8988T (cell line): ENCODE data around the gene KLK12.
"Not testable (repeated sequence)": the region's sequence is repeated elsewhere in the genome, so short reads cannot be mapped to it uniquely, and the experiment has no call there.

Experiments
- DNase-seq: peaks from one replicate; pipeline ENCODE4 v3.0.0; 2011

The KLK12 gene

DNA sequence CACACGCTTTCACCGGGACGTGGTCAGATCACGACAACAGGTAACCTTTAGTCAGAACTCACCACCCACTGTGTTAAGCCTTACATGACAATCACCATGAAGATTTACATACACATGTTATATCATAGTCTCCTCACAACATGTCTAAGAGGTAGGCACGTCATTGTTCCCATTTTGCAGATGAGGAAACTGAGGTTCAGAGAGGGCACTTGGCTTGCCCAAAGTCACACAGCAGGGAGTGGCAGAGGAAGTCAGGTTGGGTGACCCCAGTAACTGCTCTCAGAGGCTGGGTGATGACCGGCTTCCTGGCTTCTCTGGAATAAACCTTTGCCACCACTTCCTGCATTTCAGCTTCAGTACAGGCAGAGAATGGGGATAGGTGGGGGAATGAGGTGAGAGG is 20.6 kb downstream of the KLK12 start:
- DNase-seq: no peak

DNA sequence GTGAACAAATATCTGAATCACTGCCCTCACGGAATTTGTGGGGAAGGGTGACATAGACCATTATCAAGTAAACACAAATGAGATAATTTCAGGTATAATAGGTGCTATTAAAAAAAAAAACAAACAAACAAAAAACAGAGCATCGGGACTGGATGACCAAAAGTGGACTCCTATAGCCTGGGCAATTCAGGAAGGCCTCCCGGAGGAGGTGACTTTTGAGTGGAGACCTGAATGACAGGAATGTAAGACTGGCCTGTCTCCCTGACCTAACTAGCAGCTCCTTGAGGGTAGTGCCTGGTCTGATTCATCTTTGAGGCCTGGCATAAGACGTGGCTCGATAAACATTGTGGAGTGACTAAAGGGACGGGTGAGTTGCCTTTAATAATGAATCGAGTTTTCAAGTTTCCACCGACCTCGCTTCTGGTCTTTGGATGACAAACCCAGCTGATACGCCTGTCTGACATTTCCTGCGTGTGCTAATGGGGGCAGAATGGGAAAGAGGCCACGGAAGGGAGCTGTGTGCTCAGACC is 22.1 kb downstream of the KLK12 start:
- DNase-seq: no peak

DNA sequence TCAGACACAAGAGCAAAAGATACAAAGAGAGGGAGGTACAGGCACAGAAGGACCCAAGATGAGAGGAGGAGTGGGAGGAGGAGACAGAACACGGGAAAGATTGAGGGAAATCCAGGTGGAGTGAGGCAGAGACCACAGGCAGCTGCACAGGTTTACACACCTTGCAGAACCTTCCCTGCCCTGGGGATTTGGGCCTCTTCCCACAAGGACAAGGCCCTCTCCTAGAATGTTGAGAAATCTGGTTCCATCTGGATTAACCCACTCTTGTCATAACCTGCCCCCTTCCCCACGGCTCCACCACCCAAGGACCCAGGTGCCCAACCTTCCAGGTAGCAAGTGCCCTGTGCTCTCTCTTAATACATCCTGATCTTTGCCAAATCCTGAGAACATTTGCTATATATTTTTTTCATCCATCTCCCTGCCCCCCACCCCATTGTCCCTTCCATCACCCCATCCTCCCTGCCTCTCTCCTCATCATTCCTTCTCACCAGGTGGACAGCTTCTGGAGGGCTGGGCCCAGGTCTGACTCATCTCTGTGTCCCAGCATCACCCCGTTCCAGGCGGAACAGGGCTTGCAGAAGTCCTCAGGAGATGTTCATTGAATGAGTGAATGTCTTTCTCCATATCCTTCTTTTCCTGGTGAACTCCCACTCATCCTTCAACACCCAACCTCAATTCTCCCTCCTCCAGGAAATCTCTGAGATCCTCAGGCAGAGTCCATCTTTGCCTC is 24.6 kb downstream of the KLK12 start:
- no peak for DNase-seq

DNA sequence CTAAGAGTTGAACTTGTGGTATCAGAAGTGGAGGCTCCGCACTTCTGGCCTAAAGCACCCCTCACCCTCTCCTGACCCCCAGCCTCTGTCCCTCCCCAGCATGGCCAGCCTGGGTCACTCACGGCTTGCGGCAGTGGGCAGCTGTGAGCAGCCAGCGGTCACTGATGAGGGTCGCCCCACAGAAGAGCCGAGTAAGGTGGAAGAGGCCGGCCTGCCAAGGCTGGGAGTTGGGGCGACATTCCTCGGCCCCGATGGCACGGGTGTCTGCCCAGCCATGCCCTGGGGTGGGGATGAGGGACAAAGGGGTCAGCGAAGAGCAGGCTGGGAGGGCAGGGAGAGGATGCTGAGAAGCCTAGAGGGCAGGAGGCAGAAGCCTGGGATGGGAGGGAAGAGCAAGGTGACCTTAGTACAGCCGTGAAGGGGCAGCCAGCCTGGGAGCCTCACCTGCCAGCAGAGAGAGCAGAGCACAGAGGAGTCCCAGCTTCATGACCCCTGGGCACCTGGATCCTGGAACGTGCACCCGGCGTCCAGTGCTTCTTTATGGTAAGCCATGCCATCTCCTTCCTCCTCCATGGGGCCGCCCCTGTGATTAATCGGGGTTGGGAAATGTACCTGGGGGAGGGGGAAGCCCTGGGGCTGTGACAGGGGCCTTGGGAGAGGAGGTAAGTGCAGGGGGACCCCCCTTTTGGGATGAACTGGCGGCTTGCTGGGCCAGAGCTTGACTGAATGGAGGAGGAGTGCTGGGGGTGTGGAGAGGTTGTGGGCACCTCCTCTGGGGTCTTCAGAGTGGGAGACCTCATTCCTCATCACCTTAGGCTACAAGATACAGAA is 25.5 kb downstream of the KLK12 start:
- DNase-seq: no peak

DNA sequence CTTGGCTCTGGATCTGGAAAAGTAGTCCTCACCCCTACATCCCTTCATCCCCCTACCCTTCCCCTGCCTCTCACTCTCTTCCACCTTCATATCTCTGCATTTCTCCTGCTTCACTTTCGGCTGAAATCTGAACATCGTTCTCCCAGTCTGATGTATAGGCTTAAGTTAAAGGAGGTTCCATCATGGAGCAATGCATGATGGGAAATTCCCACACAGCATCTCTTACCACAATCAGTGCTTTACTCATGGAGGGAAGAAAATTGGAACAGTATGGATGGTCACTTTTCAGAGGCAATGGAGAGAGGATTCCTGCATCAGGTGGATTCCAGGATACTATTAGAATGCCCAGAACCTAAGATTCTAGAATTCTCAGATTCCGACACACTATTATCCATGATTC is 27.3 kb downstream of the KLK12 start:
- DNase-seq: no peak

DNA sequence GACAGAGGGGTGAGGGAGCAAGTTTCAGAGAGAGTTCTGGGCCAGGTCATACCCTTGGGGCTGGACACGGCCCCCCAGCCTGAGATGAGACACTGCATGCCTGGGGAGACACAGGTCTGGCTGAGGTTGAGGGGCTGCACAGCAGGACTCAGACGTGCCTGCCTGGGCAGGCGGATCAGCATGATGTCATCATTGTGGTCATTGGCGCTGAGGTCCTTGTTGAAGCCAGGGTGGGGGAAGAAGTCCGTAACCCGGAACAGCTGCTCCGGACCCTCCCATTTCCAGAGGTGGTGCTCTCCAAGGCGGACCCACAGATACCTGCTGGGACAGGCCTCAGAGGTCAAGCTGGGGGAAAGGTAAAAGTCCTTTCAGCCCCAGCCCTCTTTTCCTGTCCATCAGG is 28.4 kb downstream of the KLK12 start:
- no peak for DNase-seq

DNA sequence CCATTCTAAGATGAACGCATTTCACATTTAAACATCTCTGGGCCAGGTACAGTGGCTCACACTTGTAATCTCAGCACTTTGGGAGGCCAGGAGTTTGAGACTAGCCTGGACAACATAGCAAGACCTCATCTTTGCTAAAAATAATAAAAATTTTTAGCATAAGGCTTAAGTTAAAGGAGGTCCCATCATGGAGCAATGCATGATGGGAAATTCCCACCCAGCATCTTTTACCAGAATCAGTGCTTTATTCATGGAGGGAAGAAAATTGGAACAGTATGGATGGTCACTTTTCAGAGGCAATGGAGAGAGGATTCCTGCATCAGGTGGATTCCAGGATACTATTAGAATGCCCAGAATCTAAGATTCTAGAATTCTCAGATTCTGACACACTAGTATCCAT is 29.6 kb downstream of the KLK12 start:
- DNase-seq: no peak

DNA sequence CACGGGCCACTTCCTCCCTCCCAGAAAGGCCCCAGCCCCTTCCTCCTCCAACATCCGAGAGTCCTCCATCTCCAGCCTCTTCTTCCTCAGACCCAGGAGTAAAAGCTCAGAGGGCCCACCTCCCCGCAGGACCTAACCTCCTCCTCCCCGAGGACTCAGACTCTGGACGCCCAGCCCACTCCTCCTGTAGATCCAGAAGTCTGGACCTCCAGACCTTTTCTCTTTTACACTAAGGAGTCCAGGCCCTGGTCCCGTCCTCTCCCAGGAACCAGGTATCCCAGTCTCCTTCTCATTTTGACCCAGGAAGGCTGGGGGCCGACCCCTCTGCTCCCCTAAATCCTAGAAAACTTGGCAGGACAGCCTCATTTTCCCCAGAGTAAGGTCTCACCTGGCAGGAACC is 31.5 kb downstream of the KLK12 start:
- no peak for DNase-seq

DNA sequence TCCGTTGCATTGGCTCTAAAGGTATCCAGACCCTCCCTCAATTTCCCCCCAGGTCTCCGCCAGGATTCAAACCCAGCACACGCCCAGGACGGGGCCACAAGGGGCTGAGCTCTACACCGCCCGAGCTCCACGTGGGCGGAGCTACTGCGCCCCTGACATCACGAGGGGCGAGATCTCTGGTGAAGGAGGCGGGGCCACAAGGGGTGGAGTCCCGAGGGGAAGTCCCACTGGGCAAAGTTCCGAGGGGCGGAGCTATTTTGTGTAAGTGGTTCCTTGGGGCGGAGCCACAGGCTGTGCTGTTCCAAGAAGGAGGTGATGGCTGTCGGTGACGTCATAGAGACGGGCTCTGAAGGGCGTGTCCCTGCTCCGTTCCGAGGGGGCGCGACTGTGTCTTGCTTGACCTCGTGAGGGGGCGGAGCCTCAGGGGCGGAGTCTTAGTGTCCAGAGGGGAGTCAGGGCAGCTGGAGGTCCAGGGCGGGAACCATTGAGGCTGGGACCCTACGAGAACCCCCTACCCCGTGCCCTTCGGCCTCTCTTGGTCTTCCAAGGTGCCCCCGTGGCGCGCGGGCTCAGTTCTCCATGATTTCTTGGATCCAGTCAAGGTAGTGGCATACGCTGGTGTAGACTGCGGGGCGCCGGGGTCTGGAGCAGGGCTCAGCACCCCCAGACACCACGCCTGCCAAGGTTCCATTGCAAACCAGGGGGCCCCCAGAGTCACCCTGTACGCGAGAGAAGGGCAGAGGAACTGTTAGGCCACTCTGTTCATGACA is 32.1 kb downstream of the KLK12 start:
- no peak for DNase-seq

DNA sequence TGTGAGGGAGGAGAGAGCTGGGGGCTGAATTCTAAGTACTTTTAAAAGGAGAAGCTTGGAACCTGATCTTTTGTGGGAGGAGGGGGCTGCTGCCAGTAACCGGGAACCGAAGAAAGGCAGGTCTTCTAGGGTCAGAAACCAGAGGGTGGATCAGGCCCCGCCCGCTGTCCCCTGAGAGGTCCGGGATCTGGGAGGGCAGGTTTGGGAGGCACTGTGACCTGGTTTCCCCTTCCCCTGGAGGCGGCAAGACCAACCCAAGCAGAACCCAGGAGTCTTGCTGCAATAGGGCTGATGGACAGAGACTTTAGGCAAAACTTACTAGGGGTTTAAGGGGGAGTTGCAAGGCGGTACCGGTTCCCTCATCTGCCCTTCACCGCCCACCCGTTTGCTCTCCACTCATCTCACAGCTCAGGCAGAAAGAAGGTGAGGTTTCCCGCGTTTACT is 32.7 kb downstream of the KLK12 start:
- DNase-seq: no peak

DNA sequence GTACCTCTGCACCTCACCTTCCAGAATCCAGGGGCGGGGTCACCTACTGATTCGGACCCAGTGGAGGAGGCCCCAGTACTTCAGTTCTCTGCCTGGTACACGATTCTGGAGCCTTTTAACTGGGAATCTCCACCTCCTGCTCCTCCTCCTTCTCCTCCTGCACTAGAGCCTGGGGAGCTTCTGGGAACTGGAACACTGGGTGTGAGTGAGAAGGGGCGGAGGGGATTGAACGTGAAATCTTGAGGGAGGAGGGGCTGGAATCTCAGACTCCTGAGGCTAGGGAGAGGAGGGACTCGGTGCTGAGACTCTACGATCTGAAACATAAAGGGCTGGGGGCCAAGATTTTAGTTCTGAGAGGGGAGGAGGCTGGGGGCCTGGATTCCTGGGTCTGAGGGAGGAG is 33.3 kb downstream of the KLK12 start, which contains the start of gene KLK8:
Gene KLK8, minus strand, starts transcription at position 90 of the 400 bp plus-strand sequence. CDS start 437 bp downstream, outside the sequence.
- DNase-seq: no peak

DNA sequence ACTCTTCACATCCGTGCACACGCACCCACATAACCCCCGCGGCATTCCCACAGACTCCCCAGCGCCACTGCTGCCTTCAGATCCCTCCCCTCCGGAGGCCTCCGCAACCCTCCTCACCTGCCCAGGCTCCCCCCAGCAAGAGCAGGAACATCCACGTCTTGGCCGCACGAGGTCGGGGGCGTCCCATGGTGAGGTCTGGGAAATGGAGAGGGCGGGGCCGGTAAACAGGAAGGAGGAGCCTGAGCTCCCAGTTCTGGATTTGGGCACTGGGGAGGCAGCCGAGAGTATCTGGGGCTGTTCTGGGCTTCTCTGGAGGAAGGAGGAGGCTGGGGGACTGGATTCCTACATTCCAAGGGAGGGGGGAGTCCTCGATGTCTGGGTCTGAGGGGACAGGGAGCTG is 33.8 kb downstream of the KLK12 start:
- DNase-seq: no peak

DNA sequence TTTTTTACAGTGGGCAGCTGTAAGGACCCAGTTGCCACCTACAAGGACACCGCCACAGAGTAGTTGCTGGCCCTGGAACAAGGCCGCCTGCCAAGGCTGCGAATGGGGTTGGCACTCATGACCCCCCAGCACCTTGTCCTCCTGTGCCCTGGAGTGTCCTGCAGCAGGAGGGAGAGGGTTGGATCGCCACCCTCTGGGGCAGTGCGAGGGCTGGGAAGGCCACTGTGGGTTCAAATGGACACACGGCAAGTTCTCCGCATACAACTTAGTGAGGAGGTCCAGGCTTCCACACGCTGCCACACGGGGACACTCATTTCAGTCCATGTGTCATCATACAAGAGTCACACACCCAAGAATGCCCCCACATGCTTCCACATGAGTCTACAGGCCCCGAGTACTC is 34.4 kb downstream of the KLK12 start:
- DNase-seq: no peak

DNA sequence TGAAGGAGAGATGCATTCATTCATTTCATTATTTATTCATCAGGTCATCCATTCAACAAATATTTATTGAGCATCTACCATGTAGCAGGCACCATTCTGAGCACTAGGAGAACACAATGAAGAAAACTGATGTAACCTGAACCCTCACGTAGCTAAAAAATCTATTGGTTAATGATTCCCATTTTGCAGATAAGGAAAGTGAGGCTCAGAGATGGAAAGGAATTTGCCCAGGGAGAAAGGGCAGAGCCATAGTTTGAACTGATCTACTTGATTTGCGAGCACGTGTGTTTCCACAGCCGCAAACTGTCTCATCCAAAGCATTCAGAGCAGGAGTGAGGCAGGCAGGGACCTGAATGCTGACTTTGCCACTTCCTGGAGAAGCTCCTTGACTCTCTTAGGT is 36.1 kb downstream of the KLK12 start:
- no peak for DNase-seq

DNA sequence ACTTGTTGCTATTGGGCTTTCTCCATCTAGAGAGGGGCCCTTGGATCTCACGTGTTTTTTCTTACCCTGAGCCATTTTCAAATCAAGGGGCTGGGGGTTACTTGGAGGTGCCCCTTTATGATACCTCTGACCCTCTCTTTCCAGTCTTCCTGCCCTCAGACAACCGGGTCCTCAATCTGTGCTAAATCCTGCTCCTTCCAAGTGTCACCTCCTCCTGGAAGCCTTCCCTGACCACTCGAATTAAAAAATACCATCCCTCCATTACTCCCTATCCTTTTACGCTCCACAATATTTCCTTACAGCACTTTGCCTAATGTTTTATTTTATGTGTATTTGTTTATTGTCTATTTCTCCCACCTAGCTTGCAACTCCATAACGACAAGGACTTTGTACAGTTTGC is 36.7 kb downstream of the KLK12 start:
- DNase-seq: no peak

DNA sequence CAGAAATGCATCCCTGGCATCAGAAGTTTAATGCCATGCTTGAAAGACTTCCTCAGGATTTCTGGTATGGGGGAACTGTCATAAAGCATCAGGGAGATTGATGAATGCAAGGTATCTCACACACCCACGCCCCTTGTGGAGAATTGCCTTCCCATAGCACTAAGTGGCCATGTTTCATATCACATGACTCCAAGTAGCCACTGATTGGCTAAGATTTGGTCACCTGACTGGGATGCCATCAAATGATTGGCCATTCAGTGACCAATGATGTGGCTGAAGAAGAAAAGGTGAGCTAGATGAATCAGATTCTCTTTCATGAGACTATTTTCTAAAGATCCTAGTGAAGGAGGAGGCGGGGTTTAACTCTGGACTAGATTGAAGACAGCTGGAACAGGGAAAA is 40.7 kb downstream of the KLK12 start:
- DNase-seq: no peak

DNA sequence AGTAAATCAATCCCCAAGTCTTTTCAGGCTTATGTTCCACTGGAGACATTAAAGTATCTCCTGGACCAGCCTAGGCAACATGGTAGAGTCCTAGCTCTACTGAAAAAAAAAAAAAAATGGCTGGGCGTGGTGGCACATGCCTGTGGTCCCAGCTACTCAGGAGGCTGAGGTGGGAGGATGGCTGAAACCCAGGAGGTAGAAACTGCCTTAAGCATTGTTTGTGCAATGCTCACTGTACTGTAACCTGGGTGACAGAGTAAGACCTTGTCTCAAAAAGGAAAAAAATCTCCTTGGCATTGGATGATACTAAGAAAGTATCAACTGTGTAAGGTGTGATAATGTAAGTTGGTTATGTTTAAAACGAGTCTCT is 42.2 kb downstream of the KLK12 start:
- no peak for DNase-seq

DNA sequence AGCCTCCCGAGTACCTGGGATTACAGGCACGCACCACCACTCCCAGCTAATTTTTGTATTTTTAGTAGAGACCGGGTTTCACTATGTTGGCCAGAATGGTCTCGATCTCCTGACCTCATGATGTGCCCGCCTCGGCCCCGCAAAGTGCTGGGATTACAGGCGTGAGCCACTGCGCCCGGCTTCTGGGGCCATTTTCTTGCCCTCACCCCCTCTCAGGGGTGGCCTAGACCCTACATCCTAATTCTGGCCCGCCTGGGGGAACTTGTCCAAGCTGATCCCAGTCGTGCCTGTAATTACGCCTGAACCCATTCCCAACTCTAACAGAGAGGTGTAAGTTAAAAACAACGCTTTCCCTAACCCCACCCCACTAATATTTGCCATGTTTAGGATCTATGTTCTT is 50.4 kb downstream of the KLK12 start:
- not testable (repeated sequence) for DNase-seq

DNA sequence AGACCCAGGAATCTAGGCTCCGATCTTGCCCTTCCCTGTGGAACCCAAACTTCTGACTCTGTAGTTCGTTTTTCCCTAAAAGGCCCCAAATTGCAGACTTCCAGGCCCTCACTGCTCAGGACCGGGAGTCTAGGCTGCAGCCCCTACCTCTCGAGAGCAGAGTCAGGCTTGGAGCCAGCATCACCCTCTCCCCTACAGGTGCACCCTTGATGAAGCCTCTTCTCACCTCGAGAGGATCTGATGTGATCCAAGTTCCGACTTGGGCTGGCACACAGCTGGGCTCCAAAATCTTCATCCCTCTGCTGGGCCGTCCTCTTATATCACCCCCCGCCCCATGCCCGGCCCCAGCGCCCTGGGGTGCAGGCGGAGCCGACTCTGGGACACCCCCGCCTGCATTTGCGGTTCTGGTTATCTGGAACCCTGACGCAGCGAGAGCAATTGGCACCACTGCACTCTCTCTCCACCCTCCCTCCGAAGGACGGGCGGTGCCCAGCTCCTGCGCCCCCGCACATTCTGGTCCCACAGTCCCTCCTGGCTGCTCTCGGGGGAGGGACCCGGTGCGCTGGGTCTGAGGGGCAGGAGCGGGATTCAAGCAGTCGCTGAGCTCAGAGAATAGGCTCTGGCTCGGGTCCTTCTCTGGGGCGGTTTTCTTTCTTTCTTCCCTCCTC is 51.0 kb downstream of the KLK12 start, which contains the start of gene KLK7:
Gene KLK7, minus strand, starts transcription at position 293 of the 668 bp plus-strand sequence. CDS start 1,518 bp downstream, outside the sequence.
- DNase-seq: no peak

DNA sequence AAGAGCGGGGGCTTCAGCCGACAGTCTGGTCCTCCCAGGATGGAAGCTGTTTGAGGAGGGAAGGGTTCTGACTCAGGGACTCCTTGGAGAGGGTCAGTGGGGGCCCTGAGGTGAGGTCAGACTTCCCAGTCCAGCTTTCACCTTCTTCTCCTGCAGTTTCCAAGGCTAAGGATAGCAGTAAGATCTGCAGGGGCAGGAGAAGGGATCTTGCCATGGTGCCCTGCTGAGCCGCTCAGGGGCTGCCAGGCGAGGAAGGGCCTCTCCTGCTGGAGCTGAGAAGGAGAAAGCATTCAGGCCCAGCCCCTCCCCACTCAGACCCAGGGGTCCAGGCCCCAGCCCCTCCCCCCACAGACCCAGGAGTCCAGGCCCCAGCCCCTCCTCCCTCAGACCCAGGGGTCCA is 52.6 kb downstream of the KLK12 start:
- DNase-seq: no peak

DNA sequence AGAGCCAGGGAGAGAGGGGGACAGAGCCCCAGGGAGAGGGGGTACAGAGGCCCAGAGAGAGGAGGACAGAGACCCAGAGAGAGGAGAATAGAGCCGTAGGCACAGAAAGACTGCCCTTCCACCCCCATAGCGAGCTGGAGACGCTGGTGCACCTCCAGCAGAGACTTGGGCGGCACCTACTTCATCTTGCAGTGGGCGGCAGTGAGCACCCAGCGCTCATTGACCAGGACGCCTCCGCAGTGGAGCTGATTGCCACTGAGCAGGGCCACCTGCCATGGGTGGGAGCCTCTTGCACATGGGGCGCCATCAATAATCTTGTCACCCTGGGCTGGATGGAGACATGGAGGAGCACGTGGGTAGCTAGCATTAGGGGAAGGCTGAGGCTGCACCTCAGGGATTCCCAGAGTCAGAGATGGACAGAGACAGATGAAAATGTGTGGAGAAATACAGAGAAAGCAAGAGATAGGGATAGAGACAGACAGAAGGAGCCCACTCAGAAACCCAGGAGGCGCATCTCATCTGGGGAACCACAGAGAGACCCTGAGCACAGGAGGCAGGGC is 53.1 kb downstream of the KLK12 start:
- DNase-seq: no peak

DNA sequence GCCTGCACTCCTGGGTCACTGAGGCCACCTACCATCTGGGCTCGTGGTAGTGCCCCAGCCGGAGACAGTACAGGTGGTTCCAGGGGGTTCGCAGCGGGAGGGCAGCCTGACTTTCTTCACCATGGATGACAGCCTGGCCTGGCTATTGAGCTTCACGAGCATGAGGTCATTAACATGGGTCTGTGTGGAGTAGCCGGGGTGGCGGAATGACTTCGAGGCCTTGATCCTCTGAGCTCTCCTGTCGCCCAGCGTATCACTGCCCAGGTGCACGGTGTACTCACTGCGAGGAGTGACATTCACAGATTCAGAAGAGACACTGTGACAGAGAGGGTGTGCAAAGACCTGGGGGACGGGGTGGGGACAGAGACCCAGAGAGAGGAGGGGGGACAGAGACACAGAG is 54.6 kb downstream of the KLK12 start:
- DNase-seq: no peak
